Cerebellar cortex (tissue), 1 donor: ENCODE measurements around the gene PDGFB.

ENCODE experiments used
- DNase-seq: peaks from one replicate; pipeline ENCODE4 v3.0.0-alpha.2; 2015; ENCODE audit warnings: low spot score

The PDGFB gene

DNA sequence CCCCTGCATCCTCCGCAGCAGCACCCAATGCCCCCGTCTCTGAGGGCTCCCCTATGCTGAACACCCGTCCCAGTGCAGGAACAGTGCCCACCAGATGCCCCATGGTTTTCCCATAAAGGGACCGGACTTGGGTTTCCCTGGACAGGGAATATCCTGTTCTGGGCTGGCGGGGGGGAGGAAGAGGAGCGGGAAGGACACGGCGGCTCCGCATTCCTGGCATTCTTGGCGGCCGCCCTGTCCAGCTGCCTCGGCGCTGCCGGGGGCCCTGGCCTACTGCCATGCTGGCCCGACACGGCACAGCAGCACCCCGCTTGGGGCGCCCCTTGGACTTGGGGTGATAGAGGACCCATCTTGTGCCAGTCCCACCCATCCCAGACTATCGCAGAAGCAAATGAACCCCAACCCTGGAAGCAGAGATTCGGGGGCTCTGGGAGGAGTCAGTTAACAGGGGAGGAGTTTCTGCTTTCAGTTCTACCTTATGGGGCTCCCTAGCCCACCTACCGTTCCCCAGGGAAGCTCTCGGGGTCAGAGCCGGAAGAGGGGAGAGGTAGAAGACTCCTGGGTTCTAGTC lies 68.6 kb downstream of the PDGFB start:
- DNase-seq, result peak; percentile 34

DNA sequence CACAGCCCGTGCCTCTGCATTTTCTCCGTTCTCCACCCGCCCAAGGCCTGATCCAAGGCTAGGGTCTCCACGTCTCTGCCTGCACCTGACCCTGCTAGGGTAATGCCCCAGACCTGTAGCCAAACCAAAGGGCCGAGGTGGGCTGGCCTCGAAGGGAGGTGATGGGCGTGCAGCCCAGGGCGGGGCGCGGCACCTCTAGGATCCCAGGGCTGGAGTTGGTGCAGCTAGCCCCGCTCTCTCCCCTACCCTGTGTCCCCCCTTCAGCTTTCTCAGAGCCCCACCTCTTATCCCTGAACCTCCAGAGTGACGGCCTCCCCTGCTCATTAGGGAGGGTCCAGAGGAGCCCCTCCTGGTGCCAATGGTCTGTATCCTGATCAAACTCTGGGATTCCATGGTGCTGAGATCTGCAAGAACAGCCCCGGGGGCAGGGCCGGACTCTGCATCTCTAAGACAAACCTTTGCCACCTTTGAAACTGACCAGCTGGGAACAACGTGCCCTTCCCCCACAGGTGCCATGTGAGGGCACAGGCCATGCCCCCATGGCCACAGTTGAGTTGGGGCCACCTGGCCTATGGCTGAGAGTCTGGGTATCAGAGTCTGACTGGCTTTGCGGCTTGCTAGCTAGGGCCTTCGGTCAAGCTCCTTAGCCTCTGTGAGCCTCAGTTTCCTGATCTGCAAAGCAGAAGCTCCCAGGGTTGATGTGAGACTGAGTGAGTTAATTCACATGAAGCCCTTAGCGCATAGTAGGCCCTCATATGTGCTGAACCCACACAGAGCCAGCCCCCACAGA lies 69.2 kb downstream of the PDGFB start:
- DNase-seq, result no peak

DNA sequence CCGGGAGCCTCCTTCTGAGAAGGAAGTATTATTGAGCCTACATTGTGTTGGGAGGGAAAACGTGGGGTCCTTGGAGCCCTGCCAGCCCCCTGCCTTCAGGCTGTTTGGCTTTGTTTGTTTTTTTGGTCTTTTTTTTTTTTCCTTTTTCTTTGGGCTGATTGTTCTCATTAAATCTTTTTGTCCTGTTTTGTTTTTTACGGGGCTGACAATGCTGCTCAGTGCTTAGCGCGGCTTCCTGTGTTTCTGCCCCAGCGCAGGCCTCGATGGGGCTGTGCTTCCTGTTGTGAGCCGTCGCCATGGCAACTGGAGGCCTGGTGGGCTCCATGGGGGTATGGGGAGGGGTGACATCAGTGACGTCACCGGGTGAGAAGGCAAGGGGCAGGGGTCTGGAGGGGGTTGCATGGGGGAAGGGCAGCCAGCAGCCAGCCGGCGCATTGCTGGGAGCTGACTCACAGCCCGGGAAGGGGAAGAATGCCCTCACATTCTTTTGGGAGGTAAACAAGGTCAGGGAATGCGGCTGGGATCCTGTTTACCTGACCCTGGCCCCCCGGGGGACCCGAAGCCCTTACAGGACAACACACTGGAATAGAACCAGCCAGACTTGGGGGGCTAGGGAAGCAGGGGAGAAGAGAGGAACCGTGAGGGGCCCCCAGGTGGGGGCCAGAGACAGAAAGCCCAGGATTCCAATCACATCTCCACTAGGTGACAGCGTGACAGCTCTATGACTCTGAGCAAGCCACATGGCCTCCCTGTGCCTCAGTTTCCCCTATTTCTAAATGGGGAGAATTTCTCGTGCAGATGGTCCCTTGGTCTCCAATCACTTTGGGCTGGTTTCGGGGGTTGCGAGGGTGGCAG lies 70.1 kb downstream of the PDGFB start:
- peak; percentile 80 for DNase-seq

DNA sequence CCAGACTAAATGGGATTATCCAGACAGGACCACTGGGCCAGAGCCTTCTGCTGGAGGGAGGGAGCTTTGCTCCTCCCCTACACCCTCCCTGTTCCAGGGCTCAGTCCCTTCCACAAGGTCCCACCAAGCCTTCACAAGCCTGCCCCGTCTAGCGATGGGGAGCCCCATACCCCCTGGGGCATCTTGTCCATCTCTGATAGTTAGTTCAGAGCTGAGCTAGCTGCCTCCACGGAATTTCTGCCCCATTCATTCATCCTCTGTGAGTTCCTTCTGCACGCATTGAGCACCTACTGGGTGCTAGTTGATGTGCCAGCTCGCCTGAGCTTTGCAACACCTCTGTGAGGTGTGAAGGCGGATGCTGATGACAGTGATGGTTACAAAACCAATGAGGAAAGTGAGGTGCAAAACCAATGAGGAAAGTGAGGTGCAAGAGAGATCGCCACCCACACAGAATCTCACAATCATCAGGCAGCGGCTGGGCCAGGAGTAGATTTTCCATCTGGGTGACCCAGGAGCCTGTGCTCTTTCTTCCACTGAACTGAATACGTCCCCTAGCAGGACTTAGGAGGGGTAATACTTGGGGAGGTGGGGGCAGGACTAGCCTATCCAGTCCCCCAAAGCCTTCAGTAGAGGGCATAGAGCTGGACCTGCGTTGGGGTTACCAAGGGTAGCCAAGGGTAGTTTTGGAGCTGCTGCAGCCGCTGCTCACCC lies 70.8 kb downstream of the PDGFB start:
- DNase-seq, result peak; percentile 24
